Caco-2 (cell line): ENCODE results near the gene ATRX. TPM values are rescaled to one million over a fixed set of nuclear protein-coding genes. Genes with fewer than 3 reads are reported as not detected.
"Not testable (repeated sequence)": the region's sequence is repeated elsewhere in the genome, so short reads cannot be mapped to it uniquely, and the experiment has no call there.

Source experiments
- BruUV-seq: library from RNA; stranded (reverse); fragments of 400-500 nt; replicated peaks from 2 replicates; lab custom pipeline; 2021; lab: Mats Ljungman, UMichigan
- CTCF ChIA-PET: fragments of 300-600 bp; sonication (Branson Sonifier 250); formaldehyde crosslinking; loops from one replicate; lab custom pipeline; 2022; ENCODE audit warnings: antibody characterized with exemption; lab: Charles Lee
- POLR2A ChIA-PET: fragments of 300-600 bp; sonication (Branson Sonifier 250); formaldehyde crosslinking; loops from one replicate; lab custom pipeline; 2022; ENCODE audit warnings: antibody characterized with exemption; lab: Charles Lee
- DNase-seq, 2 experiments: peaks; one replicate each; pipeline versions ENCODE4 v3.0.0 to v3.0.0-alpha.2; 2020 to 2022
- H3K27me3 ChIP-seq: replicated peaks from 2 replicates; pipeline ENCODE4 v1.6.0; 2011; ENCODE audit warnings: low read length; ENCODE audit not compliant: control insufficient read depth, insufficient read depth
- H3K36me3 ChIP-seq: 2 replicates; pipeline ENCODE4 v1.5.1; 2011; ENCODE audit warnings: low read length; ENCODE audit not compliant: control insufficient read depth, insufficient read depth
- H3K4me1 ChIP-seq: fragments of 250-450 bp; sonication (Bioruptor Pico); 2 replicates; pipeline ENCODE4 v1.5.1; 2020; ENCODE audit warnings: mild to moderate bottlenecking
- H3K4me3 ChIP-seq: 2 replicates; pipeline ENCODE4 v1.5.1; 2011; ENCODE audit warnings: low read depth, mild to moderate bottlenecking, control low read depth, low read length
- H3K9me3 ChIP-seq: fragments of 250-450 bp; sonication (Bioruptor Pico); 2 replicates; pipeline ENCODE4 v1.5.1; 2020; ENCODE audit warnings: mild to moderate bottlenecking, moderate library complexity
- H3K27ac Mint-ChIP-seq: one replicate; pipeline ENCODE4 v1.8.0; 2022; ENCODE audit warnings: mixed read lengths; ENCODE audit not compliant: unreplicated experiment
- H3K27me3 Mint-ChIP-seq: one replicate; pipeline ENCODE4 v1.8.0; 2022; ENCODE audit warnings: mixed read lengths; ENCODE audit not compliant: insufficient read depth, unreplicated experiment
- H3K36me3 Mint-ChIP-seq: one replicate; pipeline ENCODE4 v1.8.0; 2022; ENCODE audit warnings: mild to moderate bottlenecking, mixed read lengths; ENCODE audit not compliant: insufficient read depth, unreplicated experiment
- H3K4me1 Mint-ChIP-seq: one replicate; pipeline ENCODE4 v1.8.0; 2022; ENCODE audit warnings: low read depth, mixed read lengths; ENCODE audit not compliant: unreplicated experiment
- H3K4me3 Mint-ChIP-seq: one replicate; pipeline ENCODE4 v1.8.0; 2022; ENCODE audit warnings: mild to moderate bottlenecking, moderate library complexity, mixed read lengths; ENCODE audit not compliant: unreplicated experiment
- H3K9me3 Mint-ChIP-seq: one replicate; pipeline ENCODE4 v1.8.0; 2022; ENCODE audit warnings: mixed read lengths; ENCODE audit not compliant: unreplicated experiment
- intact Hi-C: fragments of 100-400 bp; cut with micrococcal nuclease; formaldehyde crosslinking; loops from one replicate; pipeline ENCODE4 v1.10.0; 2022; ENCODE audit not compliant: unreplicated experiment
- total RNA-seq: library from RNA; stranded (reverse); gene quantifications from 2 replicates; pipeline ENCODE4 v1.2.3, GENCODE V29; 2022
- TF ChIP-seq, protein P1 (sequence below), 2 experiments: fragments of 200-600 bp in 1 of 2; IDR thresholded peaks; 1 replicate in 1 of 2; 2 replicates in 1 of 2; pipeline versions ENCODE4 v1.5.1 to v1.8.0; 2011 to 2022; ENCODE audit warnings: antibody characterized with exemption in 1 of 2, control low read depth in 1 of 2, inconsistent platforms in 1 of 2, low read depth in 1 of 2, low read length in 1 of 2, mild to moderate bottlenecking in 1 of 2, moderate library complexity in 1 of 2; ENCODE audit not compliant: insufficient read depth in 1 of 2, severe bottlenecking in 1 of 2, unreplicated experiment in 1 of 2

ATRX gene
- total RNA-seq, 1 experiment from 2014 or later = 61.2 TPM

DNA sequence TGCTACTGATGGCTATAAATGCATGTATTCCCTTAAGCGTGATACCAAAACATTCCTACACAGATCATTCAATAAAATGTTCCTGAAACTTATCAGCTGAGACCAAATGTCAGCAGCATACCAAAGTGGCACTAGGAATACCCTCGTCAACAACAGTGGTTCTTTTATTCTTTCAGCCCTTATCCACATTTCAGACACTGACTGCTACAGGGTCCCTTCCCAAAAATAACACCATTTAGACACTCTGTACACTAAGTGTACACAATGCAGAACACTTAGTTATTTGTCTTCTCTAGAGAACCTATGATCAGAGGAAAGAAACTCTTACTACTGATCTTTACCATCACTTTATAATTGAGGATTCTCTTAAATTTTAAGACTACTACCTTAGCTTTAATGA, 94.1 kb downstream of the ATRX start:
- no peaks in the 10 kb centered on the region for H3K9me3 ChIP-seq
- H3K27me3 ChIP-seq = no peaks in the 10 kb centered on the region
- H3K4me3 Mint-ChIP-seq = no peak overlapping the region
- POLR2A ChIA-PET = no interaction called here
- no peaks in the 10 kb centered on the region; the same call in 1 of the 2 replicates for H3K36me3 ChIP-seq
- CTCF ChIA-PET = no interaction called here
- no peaks in the 10 kb centered on the region for H3K4me1 Mint-ChIP-seq
- no peaks in the 10 kb centered on the region for H3K27me3 Mint-ChIP-seq
- intact Hi-C loops = no loop called here
- peaks cover 14% of the 10 kb centered on the region for H3K36me3 Mint-ChIP-seq
- H3K4me3 ChIP-seq = no peak overlapping the region
- no peaks in the 10 kb centered on the region for H3K4me1 ChIP-seq
- no peak for DNase-seq
- H3K9me3 Mint-ChIP-seq = no peaks in the 10 kb centered on the region
- TF ChIP-seq, protein P1, sequence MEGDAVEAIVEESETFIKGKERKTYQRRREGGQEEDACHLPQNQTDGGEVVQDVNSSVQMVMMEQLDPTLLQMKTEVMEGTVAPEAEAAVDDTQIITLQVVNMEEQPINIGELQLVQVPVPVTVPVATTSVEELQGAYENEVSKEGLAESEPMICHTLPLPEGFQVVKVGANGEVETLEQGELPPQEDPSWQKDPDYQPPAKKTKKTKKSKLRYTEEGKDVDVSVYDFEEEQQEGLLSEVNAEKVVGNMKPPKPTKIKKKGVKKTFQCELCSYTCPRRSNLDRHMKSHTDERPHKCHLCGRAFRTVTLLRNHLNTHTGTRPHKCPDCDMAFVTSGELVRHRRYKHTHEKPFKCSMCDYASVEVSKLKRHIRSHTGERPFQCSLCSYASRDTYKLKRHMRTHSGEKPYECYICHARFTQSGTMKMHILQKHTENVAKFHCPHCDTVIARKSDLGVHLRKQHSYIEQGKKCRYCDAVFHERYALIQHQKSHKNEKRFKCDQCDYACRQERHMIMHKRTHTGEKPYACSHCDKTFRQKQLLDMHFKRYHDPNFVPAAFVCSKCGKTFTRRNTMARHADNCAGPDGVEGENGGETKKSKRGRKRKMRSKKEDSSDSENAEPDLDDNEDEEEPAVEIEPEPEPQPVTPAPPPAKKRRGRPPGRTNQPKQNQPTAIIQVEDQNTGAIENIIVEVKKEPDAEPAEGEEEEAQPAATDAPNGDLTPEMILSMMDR (IDR thresholded peaks at IDR 0.05; ENCODE audit: insufficient read depth in 1 of 2, low read depth in 1 of 2, low read length in 1 of 2, severe bottlenecking in 1 of 2, unreplicated experiment in 1 of 2) = no peak
- H3K27ac Mint-ChIP-seq = no peak overlapping the region
- no TSS peak for BruUV-seq

DNA sequence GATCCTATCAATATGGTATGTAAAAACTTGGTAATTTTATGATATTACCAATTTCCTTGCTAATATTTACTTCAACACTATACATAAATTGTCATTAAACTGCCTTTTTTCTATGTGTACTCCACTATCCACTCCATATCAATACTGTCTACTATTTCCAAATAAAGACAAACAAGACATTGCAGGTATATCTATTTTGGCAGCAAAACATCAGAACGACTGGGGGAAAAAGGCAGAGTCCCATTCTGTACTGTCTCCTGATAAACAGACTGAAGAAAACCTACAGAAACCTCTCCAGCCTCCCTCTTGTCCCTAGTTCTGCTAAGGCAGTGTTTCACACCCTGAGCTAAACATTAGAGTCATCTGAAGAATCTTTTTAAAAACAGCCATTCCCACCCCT, 96.6 kb downstream of the ATRX start:
- Histone ChIP-seq H3K9me3 (no peaks in the 10 kb centered on the region), H3K36me3 (no peaks in the 10 kb centered on the region; the same call in 1 of the 2 replicates), H3K27me3 (no peaks in the 10 kb centered on the region), H3K4me1 (no peaks in the 10 kb centered on the region), H3K4me3 (no peak overlapping the region)
- Mint-ChIP-seq H3K4me3 (no peak overlapping the region), H3K27me3 (no peaks in the 10 kb centered on the region), H3K27ac (no peak overlapping the region), H3K36me3 (peaks cover 13% of the 10 kb centered on the region), H3K4me1 (no peaks in the 10 kb centered on the region), H3K9me3 (no peaks in the 10 kb centered on the region)
- TF ChIP-seq, protein P1 (IDR thresholded peaks at IDR 0.05; ENCODE audit: insufficient read depth in 1 of 2, low read depth in 1 of 2, low read length in 1 of 2, severe bottlenecking in 1 of 2, unreplicated experiment in 1 of 2) = no peak
- DNase-seq = no peak
- intact Hi-C loops = loop anchor here (10.0 kb wide), 1 partner anchor 205 kb away; the partner anchor contains the start of genes COX7B and MAGT1
- ChIA-PET POLR2A (no interaction called here), CTCF (no interaction called here)
- no TSS peak for BruUV-seq

DNA sequence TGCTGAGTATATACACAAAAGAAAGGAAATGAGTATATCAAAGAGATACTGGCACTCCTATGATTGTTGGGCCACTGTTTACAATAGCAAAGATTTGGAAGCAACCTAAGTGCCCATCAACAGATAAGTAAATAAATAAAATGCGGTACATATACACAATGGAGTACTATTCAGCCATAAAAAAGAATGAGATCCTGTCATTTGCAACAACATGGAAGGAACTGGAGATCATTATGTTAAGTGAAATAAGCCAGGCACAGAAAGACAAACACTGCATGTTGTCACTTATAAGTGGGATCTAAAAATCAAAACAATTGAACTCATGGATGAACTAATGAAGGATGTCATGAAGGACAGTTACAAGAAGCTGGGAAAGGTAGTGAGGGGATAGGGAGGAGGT, 100.3 kb downstream of the ATRX start:
- H3K4me3 Mint-ChIP-seq, H3K4me1 Mint-ChIP-seq, H3K36me3 ChIP-seq, POLR2A ChIA-PET, H3K9me3 ChIP-seq, BruUV-seq, DNase-seq, H3K9me3 Mint-ChIP-seq, H3K27me3 ChIP-seq, CTCF ChIA-PET, H3K4me3 ChIP-seq, H3K27me3 Mint-ChIP-seq, H3K27ac Mint-ChIP-seq, H3K4me1 ChIP-seq: not testable (repeated sequence)
- peaks cover 39% of the 10 kb centered on the region for H3K36me3 Mint-ChIP-seq
- intact Hi-C loops = loop anchor here (10.0 kb wide), 1 partner anchor 209 kb away; the partner anchor contains the start of genes COX7B and MAGT1
